ENCODE results near the gene RAB44.

The RAB44 gene

GRCh38 chr6:36746251-36746650 lies 48.6 kb downstream of the RAB44 start:
- H3K4me3 ChIP-seq (ENCODE audit: low read depth, low read length) = no peak overlapping the region
- no peak for DNase-seq (ENCODE audit: low read depth)
- no peak for TF ChIP-seq POLR2A (IDR thresholded peaks at IDR 0.05; ENCODE audit: extremely low read depth, insufficient read length)
- no peak for TF ChIP-seq MYC (IDR thresholded peaks at IDR 0.05; ENCODE audit: low read depth, low read length)
- TF ChIP-seq CTCF (IDR thresholded peaks at IDR 0.05; ENCODE audit: low read depth, low read length) = no peak
- TF ChIP-seq MAX (IDR thresholded peaks at IDR 0.05; ENCODE audit: low read depth, low read length) = no peak

- TF ChIP-seq MYC (IDR thresholded peaks at IDR 0.05; ENCODE audit: low read depth, low read length) (no peak), POLR2A (IDR thresholded peaks at IDR 0.05; ENCODE audit: extremely low read depth, insufficient read length) (no peak), MAX (IDR thresholded peaks at IDR 0.05; ENCODE audit: low read depth, low read length) (no peak), CTCF (IDR thresholded peaks at IDR 0.05; ENCODE audit: low read depth, low read length) (no peak)
- DNase-seq (ENCODE audit: low read depth) = no peak
- no peak overlapping the region for H3K4me3 ChIP-seq (ENCODE audit: low read depth, low read length)
Observed at GRCh38 chr6:36749829-36750489, 52.3 kb downstream of the RAB44 start.

- no peak overlapping the region for H3K4me3 ChIP-seq (ENCODE audit: low read depth, low read length)
- no peak for TF ChIP-seq MAX (IDR thresholded peaks at IDR 0.05; ENCODE audit: low read depth, low read length)
- TF ChIP-seq POLR2A (IDR thresholded peaks at IDR 0.05; ENCODE audit: extremely low read depth, insufficient read length) = no peak
- TF ChIP-seq CTCF (IDR thresholded peaks at IDR 0.05; ENCODE audit: low read depth, low read length) = no peak
- no peak for TF ChIP-seq MYC (IDR thresholded peaks at IDR 0.05; ENCODE audit: low read depth, low read length)
- DNase-seq (ENCODE audit: low read depth) = no peak
Observed at GRCh38 chr6:36751091-36751490, 53.5 kb downstream of the RAB44 start.

GRCh38 chr6:36751833-36752186 lies 54.2 kb downstream of the RAB44 start:
- no peak for DNase-seq (ENCODE audit: low read depth)
- no peak for TF ChIP-seq MAX (IDR thresholded peaks at IDR 0.05; ENCODE audit: low read depth, low read length)
- TF ChIP-seq CTCF (IDR thresholded peaks at IDR 0.05; ENCODE audit: low read depth, low read length) = no peak
- TF ChIP-seq POLR2A (IDR thresholded peaks at IDR 0.05; ENCODE audit: extremely low read depth, insufficient read length) = no peak
- TF ChIP-seq MYC (IDR thresholded peaks at IDR 0.05; ENCODE audit: low read depth, low read length) = no peak
- no peak overlapping the region for H3K4me3 ChIP-seq (ENCODE audit: low read depth, low read length)

GRCh38 chr6:36752187-36752885 lies 54.7 kb downstream of the RAB44 start:
- no peak for DNase-seq (ENCODE audit: low read depth)
- no peak overlapping the region for H3K4me3 ChIP-seq (ENCODE audit: low read depth, low read length)
- TF ChIP-seq CTCF (IDR thresholded peaks at IDR 0.05; ENCODE audit: low read depth, low read length) (no peak), POLR2A (IDR thresholded peaks at IDR 0.05; ENCODE audit: extremely low read depth, insufficient read length) (no peak), MYC (IDR thresholded peaks at IDR 0.05; ENCODE audit: low read depth, low read length) (no peak)
